ENCODE measurements around the gene SPATA9. TPM values are rescaled to one million over a fixed set of nuclear protein-coding genes. Genes with fewer than 3 reads are reported as not detected.
A peak's percentile ranks its signal among the peaks of the same experiment; 100 is the strongest.

Gene SPATA9
- total and polyA plus RNA-seq, 7 donors = 0.36 to 1.1 TPM; not detected in 5

DNA sequence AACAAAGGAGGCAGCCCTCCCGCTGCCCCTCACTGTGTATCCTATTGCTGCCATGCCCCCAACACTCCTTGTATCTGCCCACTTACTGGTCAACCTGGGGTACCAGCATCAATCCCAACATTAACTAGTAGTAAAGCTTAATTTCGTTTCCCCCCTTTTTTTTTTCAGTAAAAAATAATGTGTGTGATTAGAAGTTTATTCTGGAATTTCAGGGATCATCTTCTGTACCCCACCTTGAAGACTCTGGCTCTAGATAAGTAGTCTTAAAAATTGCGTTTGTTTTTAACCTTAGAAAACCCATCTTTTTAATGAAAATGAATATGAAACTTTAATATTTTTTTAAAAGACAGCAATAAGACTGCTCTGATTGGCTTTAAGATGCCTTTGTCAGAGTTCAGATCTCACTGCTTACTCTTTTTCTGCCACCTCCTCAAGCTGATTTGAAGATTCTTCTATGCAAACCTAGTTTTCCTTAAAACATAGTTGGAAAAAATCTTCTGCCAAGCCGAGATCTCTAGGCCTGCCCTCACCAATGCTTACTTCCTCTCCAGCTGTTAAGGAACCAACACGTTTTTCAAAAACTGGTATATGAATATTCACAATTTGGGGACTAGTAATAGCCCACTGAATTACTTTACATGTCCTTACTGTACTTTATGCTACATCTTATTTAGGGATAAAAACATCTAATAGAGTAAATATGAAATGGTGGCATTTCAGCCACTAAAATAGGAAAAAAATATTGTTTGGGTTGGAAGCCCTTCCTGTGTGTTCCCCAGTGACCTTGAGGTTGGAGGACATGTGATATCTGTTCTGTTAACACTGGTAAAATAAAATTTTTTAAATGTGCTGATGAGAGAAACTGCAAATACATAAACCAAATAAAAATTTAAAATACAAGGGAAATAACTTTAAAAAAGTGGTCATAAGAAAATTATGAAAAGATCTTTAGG lies 44.3 kb upstream of the SPATA9 start:
- Histone ChIP-seq H3K36me3 (no peaks in the 10 kb centered on the region), H3K27ac (peak overlapping the region; percentile 24 to 98 (median 68)), H3K9me3 (no peaks in the 10 kb centered on the region), H3K4me3 (no peak overlapping the region), H3K27me3 (no peaks in the 10 kb centered on the region), H3K4me1 (peaks cover 0 to 60% (median 33%) of the 10 kb centered on the region in 4 donors)
- WGBS, 2 donors = 68 to 79% methylated on average over 5 of the region's 5 CpGs
- no peak for TF ChIP-seq EP300 (IDR thresholded peaks at IDR 0.05)
- intact Hi-C loops (cut with DNase I) = no loop called here
- DNase-seq = no peak

DNA sequence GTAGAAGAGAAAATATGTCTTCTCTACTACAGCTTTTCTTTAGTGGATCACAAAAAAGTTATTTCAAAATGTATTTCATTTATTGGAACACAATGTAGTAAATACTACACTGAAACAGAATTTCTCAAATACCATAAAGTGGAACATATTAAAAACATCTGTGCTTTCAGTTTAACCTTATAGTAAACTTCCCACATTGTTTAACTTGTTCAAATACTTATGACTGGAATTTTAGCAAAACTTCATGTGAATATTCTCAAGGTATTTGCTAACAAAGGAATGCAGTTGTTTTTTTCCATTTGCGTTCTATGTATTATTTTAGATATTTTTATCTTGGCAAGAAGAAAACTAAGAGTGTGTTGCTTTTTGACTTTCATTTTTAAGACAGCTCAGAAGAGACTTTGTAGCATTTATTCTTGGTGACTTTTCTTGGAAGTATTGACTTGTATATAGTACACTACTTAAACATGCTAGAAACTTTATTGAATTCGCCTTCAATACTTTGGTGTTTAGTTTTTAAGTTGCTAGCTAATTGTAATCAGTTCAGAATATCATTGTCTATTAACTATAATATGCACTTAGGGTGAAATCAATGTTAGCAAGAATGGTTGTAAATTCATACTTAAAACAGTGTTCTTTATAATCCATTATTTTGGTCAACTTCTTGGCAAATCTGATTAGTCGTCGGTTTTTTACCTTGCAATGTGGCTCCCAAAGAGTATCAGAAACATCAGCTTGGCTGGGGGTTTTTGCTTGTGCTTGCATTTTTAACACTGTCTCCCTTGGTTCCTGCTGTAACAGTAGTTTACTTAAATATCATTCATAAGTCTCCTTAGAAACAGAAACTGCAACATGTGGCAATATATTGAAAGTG lies 43.4 kb upstream of the SPATA9 start:
- Histone ChIP-seq H3K36me3 (no peaks in the 10 kb centered on the region), H3K4me3 (no peak overlapping the region), H3K27me3 (no peaks in the 10 kb centered on the region), H3K27ac (peak overlapping the region; percentile 24 to 98 (median 68)), H3K9me3 (no peaks in the 10 kb centered on the region), H3K4me1 (peaks cover 0 to 68% (median 38%) of the 10 kb centered on the region in 4 donors)
- intact Hi-C loops (cut with DNase I) = no loop called here
- no peak for TF ChIP-seq POLR2A (IDR thresholded peaks at IDR 0.05)
- TF ChIP-seq, protein P1, sequence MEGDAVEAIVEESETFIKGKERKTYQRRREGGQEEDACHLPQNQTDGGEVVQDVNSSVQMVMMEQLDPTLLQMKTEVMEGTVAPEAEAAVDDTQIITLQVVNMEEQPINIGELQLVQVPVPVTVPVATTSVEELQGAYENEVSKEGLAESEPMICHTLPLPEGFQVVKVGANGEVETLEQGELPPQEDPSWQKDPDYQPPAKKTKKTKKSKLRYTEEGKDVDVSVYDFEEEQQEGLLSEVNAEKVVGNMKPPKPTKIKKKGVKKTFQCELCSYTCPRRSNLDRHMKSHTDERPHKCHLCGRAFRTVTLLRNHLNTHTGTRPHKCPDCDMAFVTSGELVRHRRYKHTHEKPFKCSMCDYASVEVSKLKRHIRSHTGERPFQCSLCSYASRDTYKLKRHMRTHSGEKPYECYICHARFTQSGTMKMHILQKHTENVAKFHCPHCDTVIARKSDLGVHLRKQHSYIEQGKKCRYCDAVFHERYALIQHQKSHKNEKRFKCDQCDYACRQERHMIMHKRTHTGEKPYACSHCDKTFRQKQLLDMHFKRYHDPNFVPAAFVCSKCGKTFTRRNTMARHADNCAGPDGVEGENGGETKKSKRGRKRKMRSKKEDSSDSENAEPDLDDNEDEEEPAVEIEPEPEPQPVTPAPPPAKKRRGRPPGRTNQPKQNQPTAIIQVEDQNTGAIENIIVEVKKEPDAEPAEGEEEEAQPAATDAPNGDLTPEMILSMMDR (IDR thresholded peaks at IDR 0.05) = no peak
- TF ChIP-seq EP300 (IDR thresholded peaks at IDR 0.05) = no peak
- TF ChIP-seq POLR2AphosphoS5 (IDR thresholded peaks at IDR 0.05) = no peak
- DNase-seq = no peak
- 77 to 89% methylated on average over 4 of the region's 4 CpGs for WGBS, 2 donors

DNA sequence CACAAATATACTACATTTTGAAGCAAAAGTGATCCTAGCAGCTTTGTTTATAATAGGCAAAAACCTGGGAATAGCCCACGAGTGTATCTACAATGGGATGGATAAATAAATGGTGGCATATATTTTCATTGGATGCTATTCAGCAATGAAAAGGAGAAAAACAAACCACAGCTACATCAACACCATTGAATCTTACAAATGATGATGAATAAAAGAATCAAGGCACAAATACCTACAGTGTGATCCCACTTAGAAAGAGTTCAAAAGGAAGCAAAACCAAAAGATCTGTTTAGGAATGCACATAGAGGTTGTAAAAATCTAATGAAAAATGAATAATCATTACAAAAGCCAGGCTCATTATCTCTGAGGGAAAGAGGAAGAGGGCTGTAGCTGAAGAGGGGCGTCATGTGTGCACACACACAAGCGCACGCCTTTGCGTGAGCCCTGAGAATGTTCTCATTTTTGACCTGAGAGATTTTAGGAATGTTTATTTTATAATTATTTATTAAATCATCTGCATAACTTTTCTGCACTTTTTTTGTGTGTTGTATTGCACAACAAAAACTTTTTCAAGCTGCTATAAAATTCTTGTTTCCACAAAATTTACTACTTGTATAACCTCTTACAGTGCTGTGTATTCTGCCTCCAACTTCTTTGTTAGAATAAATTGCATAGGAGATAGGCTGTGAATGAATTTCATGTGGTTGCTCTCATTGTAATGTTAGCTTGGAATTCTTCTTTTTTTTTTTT lies 42.5 kb upstream of the SPATA9 start:
- H3K27ac ChIP-seq = peak overlapping the region; percentile 7 to 98 (median 68)
- no peaks in the 10 kb centered on the region for H3K36me3 ChIP-seq
- H3K9me3 ChIP-seq = no peaks in the 10 kb centered on the region
- H3K4me3 ChIP-seq = no peak overlapping the region
- WGBS, 2 donors = 82 to 85% methylated on average over 5 of the region's 5 CpGs
- intact Hi-C loops (cut with DNase I) = no loop called here
- no peaks in the 10 kb centered on the region for H3K27me3 ChIP-seq
- peaks cover 0 to 72% (median 38%) of the 10 kb centered on the region in 4 donors for H3K4me1 ChIP-seq
- no peak for TF ChIP-seq POLR2A (IDR thresholded peaks at IDR 0.05)
- DNase-seq = no peak

DNA sequence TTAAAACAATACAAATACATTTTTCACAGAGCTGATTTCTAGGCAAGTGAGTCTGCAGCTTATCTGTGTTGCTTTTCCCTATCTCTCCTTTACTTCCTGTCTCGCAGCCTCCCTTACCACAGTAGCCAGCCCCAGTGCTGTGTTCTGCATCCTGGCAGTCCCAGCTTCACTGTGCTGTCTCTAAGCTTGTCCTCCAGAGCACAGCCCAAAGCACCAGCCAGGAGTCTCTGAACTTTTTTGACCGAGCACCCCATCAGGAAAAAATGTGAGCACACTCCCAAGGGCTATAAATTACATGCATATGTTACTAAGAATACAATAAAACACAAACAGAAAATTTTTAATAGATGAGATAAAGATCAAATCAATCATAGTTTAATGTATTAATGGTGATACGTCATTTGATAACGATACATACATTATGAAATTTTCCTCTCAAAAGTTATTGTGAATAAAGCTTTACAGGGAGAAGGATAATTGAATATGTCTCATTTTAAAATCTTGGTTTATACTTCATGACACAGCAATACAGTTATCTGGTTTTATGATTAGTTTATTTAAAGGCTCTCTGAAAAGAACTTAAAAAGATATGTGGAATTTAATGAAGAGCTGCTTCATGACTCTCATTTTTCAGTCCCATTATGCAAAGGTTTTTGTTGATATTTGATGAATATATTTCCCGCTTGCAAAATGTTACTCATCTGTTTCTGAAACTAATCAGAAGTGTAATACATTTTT lies 41.0 kb upstream of the SPATA9 start:
- Histone ChIP-seq H3K4me3 (no peak overlapping the region), H3K36me3 (no peaks in the 10 kb centered on the region), H3K27me3 (no peaks in the 10 kb centered on the region), H3K9me3 (no peaks in the 10 kb centered on the region), H3K27ac (peak overlapping the region in 3 of 4 donors; percentile 37 to 98 (median 94)), H3K4me1 (peaks cover 0 to 69% (median 35%) of the 10 kb centered on the region in 4 donors)
- TF ChIP-seq POLR2AphosphoS5 (IDR thresholded peaks at IDR 0.05) (peak in 1 of 4 donors; percentile 18), POLR2A (IDR thresholded peaks at IDR 0.05) (no peak)
- intact Hi-C loops (cut with DNase I) = no loop called here
- no peak for DNase-seq
- WGBS, 2 donors = 71 to 76% methylated on average over 5 of the region's 5 CpGs

DNA sequence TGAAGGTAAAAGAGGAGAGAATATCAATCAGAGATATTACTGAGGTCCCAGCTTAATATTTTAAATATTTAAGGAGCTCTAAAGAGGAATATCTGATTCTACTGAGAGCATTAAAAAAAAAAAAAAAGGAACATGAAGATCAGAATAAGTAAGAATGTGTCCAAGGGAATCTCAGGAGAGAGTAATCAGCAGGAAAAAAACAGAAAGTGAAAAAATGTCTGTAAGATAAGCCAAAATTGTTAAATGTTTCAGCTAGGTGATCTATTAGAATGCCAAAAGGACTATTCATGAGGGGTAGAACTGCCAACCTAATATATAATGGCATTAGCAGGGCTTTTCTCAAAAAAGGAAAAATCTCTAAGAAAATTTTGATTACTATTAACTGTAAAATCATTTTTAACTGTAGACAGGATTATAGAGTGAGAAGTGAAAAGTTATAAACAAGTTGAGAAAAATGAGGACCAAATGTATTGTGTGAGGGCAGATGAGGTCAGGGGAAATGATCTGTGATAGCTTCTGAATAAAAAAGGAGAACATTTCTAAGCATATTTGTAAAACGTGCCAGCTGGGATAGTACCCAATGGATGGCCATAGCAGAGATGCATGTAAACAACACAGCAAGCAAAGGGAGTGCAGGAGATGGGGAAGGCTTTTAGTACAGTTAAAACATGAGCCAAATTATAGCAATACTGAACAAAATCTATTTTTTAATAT lies 38.9 kb upstream of the SPATA9 start:
- WGBS, 2 donors = 55 to 66% methylated on average over 1 of the region's 1 CpG
- intact Hi-C loops (cut with DNase I) = no loop called here

More for the DNA sequence above, 38.9 kb upstream of the SPATA9 start:
- peak overlapping the region in 3 of 4 donors; percentile 0 to 11 (median 10) for H3K27ac ChIP-seq
- H3K4me1 ChIP-seq = peaks cover 0 to 62% (median 31%) of the 10 kb centered on the region in 4 donors
- no peak overlapping the region for H3K4me3 ChIP-seq
- no peaks in the 10 kb centered on the region for H3K36me3 ChIP-seq
- no peaks in the 10 kb centered on the region for H3K9me3 ChIP-seq
- no peaks in the 10 kb centered on the region for H3K27me3 ChIP-seq
- DNase-seq = no peak
- TF ChIP-seq POLR2AphosphoS5 (IDR thresholded peaks at IDR 0.05) (no peak), EP300 (IDR thresholded peaks at IDR 0.05) (no peak), POLR2A (IDR thresholded peaks at IDR 0.05) (no peak)
- TF ChIP-seq, protein P1 (IDR thresholded peaks at IDR 0.05) = no peak

All from sigmoid colon (tissue), 7 donors.